C4-2B (cell line): Measurements from ENCODE around the gene RBFOX1.

ENCODE experiments used
- ZFX ChIP-seq: fragments of 450-650 bp; IDR thresholded peaks from 2 replicates; pipeline ENCODE4 v1.6.1; 2017
- TF ChIP-seq, protein P1 (sequence below): fragments of 450-650 bp; conservative IDR thresholded peaks from 2 replicates; pipeline ENCODE4 v1.5.1; 2017; ENCODE audit warnings: mild to moderate bottlenecking

DNA sequence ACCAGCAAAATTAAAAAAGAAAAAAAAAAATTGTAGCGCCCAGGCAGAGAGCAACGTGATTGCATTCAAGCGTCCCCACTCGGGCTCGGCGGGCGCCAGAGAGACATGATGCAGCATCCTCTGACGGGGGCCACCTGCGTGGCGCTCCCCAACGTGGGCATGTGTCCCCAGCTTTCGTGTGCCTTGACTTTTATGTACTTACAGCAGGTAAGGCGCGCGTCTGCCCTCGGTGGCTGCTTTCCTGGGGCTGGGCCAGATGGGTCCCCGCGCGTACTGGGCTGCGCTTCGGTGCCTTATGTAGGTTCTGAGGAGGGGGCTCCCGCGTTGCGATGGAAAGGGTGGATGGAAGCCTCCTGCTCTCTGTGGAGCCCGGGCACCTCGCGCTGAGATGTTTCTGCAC is 28.4 kb upstream of the RBFOX1 start:
- TF ChIP-seq, protein P1, sequence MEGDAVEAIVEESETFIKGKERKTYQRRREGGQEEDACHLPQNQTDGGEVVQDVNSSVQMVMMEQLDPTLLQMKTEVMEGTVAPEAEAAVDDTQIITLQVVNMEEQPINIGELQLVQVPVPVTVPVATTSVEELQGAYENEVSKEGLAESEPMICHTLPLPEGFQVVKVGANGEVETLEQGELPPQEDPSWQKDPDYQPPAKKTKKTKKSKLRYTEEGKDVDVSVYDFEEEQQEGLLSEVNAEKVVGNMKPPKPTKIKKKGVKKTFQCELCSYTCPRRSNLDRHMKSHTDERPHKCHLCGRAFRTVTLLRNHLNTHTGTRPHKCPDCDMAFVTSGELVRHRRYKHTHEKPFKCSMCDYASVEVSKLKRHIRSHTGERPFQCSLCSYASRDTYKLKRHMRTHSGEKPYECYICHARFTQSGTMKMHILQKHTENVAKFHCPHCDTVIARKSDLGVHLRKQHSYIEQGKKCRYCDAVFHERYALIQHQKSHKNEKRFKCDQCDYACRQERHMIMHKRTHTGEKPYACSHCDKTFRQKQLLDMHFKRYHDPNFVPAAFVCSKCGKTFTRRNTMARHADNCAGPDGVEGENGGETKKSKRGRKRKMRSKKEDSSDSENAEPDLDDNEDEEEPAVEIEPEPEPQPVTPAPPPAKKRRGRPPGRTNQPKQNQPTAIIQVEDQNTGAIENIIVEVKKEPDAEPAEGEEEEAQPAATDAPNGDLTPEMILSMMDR = no peak
- no peak for TF ChIP-seq ZFX
